Measurements from ENCODE around the gene ADAMTS20.
"Not testable (repeated sequence)": the region's sequence is repeated elsewhere in the genome, so short reads cannot be mapped to it uniquely, and the experiment has no call there.

The ADAMTS20 gene

GRCh38 chr12:43378448-43378847 lies 173.6 kb downstream of the ADAMTS20 start:
- no peak for DNase-seq (ENCODE audit: low read depth)
- H3K4me3 ChIP-seq (ENCODE audit: low read depth, low read length): no peak overlapping the region
- no peak for TF ChIP-seq CTCF (IDR thresholded peaks at IDR 0.05; ENCODE audit: insufficient read depth, low read depth, low read length, missing control alignments)

- no peak overlapping the region for H3K4me3 ChIP-seq (ENCODE audit: low read depth, low read length)
- no peak for TF ChIP-seq CTCF (IDR thresholded peaks at IDR 0.05; ENCODE audit: insufficient read depth, low read depth, low read length, missing control alignments)
- DNase-seq (ENCODE audit: low read depth): no peak
Observed at GRCh38 chr12:43370263-43370662, 181.7 kb downstream of the ADAMTS20 start.

- no peak for DNase-seq (ENCODE audit: low read depth)
- H3K4me3 ChIP-seq (ENCODE audit: low read depth, low read length): no peak overlapping the region
- TF ChIP-seq CTCF (IDR thresholded peaks at IDR 0.05; ENCODE audit: insufficient read depth, low read depth, low read length, missing control alignments): no peak
Observed at GRCh38 chr12:43362910-43363694, 188.9 kb downstream of the ADAMTS20 start.

GRCh38 chr12:43361031-43361710 lies 190.8 kb downstream of the ADAMTS20 start:
- TF ChIP-seq CTCF (IDR thresholded peaks at IDR 0.05; ENCODE audit: insufficient read depth, low read depth, low read length, missing control alignments): no peak
- no peak for DNase-seq (ENCODE audit: low read depth)

GRCh38 chr12:43360001-43360400 lies 192.0 kb downstream of the ADAMTS20 start:
- DNase-seq (ENCODE audit: low read depth); H3K4me3 ChIP-seq (ENCODE audit: low read depth, low read length): not testable (repeated sequence)

More at GRCh38 chr12:43361031-43361710, 190.8 kb downstream of the ADAMTS20 start:
- no peak overlapping the region for H3K4me3 ChIP-seq (ENCODE audit: low read depth, low read length)

GRCh38 chr12:43357141-43357540 lies 194.9 kb downstream of the ADAMTS20 start:
- TF ChIP-seq CTCF (IDR thresholded peaks at IDR 0.05; ENCODE audit: insufficient read depth, low read depth, low read length, missing control alignments): no peak
- no peak overlapping the region for H3K4me3 ChIP-seq (ENCODE audit: low read depth, low read length)
- DNase-seq (ENCODE audit: low read depth): no peak

- DNase-seq (ENCODE audit: low read depth): no peak
- no peak for TF ChIP-seq CTCF (IDR thresholded peaks at IDR 0.05; ENCODE audit: insufficient read depth, low read depth, low read length, missing control alignments)
Observed at GRCh38 chr12:43352001-43352400, 200.0 kb downstream of the ADAMTS20 start.

More at GRCh38 chr12:43352001-43352400, 200.0 kb downstream of the ADAMTS20 start:
- no peak overlapping the region for H3K4me3 ChIP-seq (ENCODE audit: low read depth, low read length)
